ENCODE results near the gene CCR5.

CCR5 gene

GRCh38 chr3:46369151-46369550 lies 1.6 kb upstream of the CCR5 start:
- TF ChIP-seq REST (IDR thresholded peaks at IDR 0.05; ENCODE audit: insufficient read depth in 1 of 2, low read depth in 2 of 2, low read length in 2 of 2) (no peak), SIN3A (IDR thresholded peaks at IDR 0.05; ENCODE audit: borderline replicate concordance, insufficient read depth, low read length) (no peak), TAF1 (IDR thresholded peaks at IDR 0.05; ENCODE audit: borderline replicate concordance, insufficient read depth, low read length) (no peak), FOXP2 (optimal IDR thresholded peaks at IDR 0.05; ENCODE audit: borderline replicate concordance, extremely low read depth, extremely low read length, insufficient read depth) (no peak), POLR2AphosphoS5 (IDR thresholded peaks at IDR 0.05; ENCODE audit: low read depth, low read length) (no peak)

- TF ChIP-seq POLR2AphosphoS5 (IDR thresholded peaks at IDR 0.05; ENCODE audit: low read depth, low read length) (no peak), TAF1 (IDR thresholded peaks at IDR 0.05; ENCODE audit: borderline replicate concordance, insufficient read depth, low read length) (no peak), SIN3A (IDR thresholded peaks at IDR 0.05; ENCODE audit: borderline replicate concordance, insufficient read depth, low read length) (no peak), REST (IDR thresholded peaks at IDR 0.05; ENCODE audit: insufficient read depth in 1 of 2, low read depth in 2 of 2, low read length in 2 of 2) (no peak), FOXP2 (optimal IDR thresholded peaks at IDR 0.05; ENCODE audit: borderline replicate concordance, extremely low read depth, extremely low read length, insufficient read depth) (no peak)
Measured at GRCh38 chr3:46369675-46370132, 1.0 kb upstream of the CCR5 start.

- TF ChIP-seq SIN3A (IDR thresholded peaks at IDR 0.05; ENCODE audit: borderline replicate concordance, insufficient read depth, low read length) (no peak), POLR2AphosphoS5 (IDR thresholded peaks at IDR 0.05; ENCODE audit: low read depth, low read length) (no peak), FOXP2 (optimal IDR thresholded peaks at IDR 0.05; ENCODE audit: borderline replicate concordance, extremely low read depth, extremely low read length, insufficient read depth) (no peak), TAF1 (IDR thresholded peaks at IDR 0.05; ENCODE audit: borderline replicate concordance, insufficient read depth, low read length) (no peak), REST (IDR thresholded peaks at IDR 0.05; ENCODE audit: insufficient read depth in 1 of 2, low read depth in 2 of 2, low read length in 2 of 2) (no peak)
Measured at GRCh38 chr3:46371519-46372340, 984 bp downstream of the CCR5 start.

GRCh38 chr3:46372492-46373359 lies 2.0 kb downstream of the CCR5 start:
- TF ChIP-seq SIN3A (IDR thresholded peaks at IDR 0.05; ENCODE audit: borderline replicate concordance, insufficient read depth, low read length) (no peak), FOXP2 (optimal IDR thresholded peaks at IDR 0.05; ENCODE audit: borderline replicate concordance, extremely low read depth, extremely low read length, insufficient read depth) (no peak), TAF1 (IDR thresholded peaks at IDR 0.05; ENCODE audit: borderline replicate concordance, insufficient read depth, low read length) (no peak), REST (IDR thresholded peaks at IDR 0.05; ENCODE audit: insufficient read depth in 1 of 2, low read depth in 2 of 2, low read length in 2 of 2) (no peak), POLR2AphosphoS5 (IDR thresholded peaks at IDR 0.05; ENCODE audit: low read depth, low read length) (no peak)
